ENCODE results near the gene DMD.

DNA sequence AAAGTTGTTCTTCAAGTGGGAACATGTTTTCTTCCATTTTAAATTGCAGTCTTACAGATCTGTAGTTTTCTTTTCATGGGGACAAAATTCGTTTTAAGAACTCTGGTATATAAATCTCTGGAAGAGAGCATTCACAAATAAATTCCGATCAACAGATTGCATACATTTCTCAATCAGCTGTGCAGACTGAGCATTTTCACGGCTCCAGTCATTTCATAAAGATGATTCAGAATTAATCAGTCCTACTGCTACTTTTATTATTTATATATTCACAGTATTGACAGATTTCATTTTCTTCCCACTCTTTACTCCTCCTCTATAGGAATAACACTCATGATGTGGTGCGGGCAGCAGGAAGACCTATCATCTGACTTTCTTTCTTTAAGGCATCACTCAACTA lies 1604.6 kb downstream of the DMD start:
- TF ChIP-seq, protein P1, sequence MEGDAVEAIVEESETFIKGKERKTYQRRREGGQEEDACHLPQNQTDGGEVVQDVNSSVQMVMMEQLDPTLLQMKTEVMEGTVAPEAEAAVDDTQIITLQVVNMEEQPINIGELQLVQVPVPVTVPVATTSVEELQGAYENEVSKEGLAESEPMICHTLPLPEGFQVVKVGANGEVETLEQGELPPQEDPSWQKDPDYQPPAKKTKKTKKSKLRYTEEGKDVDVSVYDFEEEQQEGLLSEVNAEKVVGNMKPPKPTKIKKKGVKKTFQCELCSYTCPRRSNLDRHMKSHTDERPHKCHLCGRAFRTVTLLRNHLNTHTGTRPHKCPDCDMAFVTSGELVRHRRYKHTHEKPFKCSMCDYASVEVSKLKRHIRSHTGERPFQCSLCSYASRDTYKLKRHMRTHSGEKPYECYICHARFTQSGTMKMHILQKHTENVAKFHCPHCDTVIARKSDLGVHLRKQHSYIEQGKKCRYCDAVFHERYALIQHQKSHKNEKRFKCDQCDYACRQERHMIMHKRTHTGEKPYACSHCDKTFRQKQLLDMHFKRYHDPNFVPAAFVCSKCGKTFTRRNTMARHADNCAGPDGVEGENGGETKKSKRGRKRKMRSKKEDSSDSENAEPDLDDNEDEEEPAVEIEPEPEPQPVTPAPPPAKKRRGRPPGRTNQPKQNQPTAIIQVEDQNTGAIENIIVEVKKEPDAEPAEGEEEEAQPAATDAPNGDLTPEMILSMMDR (conservative IDR thresholded peaks at IDR 0.05) = no peak
- no peak for TF ChIP-seq ZFX (IDR thresholded peaks at IDR 0.05)

Measured in C4-2B (cell line).